Cerebellar cortex (tissue), 1 donor: ENCODE measurements around the gene COG5.
A peak's percentile ranks its signal among the peaks of the same experiment; 100 is the strongest.

ENCODE experiments used
- DNase-seq: peaks from one replicate; pipeline ENCODE4 v3.0.0-alpha.2; 2015; ENCODE audit warnings: low spot score

The COG5 gene

GRCh38 chr7:107563775-107564552 is at the start of gene COG5, which contains the start of gene DUS4L:
Gene COG5, minus strand, starts transcription at chr7:107563920. Its CDS starts 24 bp downstream, at chr7:107563896.
Gene DUS4L, plus strand, starts transcription at chr7:107563971. Its CDS starts 3,100 bp downstream, at chr7:107567071.
- peak; percentile 83 for DNase-seq

- no peak for DNase-seq
Measured at GRCh38 chr7:107613439-107613838, 49.7 kb upstream of the COG5 start.

GRCh38 chr7:107610323-107610722 is 46.6 kb upstream of the COG5 start:
- DNase-seq: no peak

GRCh38 chr7:107609811-107610261 is 46.1 kb upstream of the COG5 start:
- DNase-seq: no peak

GRCh38 chr7:107606303-107606702 is 42.6 kb upstream of the COG5 start:
- DNase-seq: no peak

- peak; percentile 78 for DNase-seq
Measured at GRCh38 chr7:107605218-107605815, 41.6 kb upstream of the COG5 start.

GRCh38 chr7:107600816-107601215 is 37.1 kb upstream of the COG5 start:
- no peak for DNase-seq

- no peak for DNase-seq
Measured at GRCh38 chr7:107599262-107599661, 35.5 kb upstream of the COG5 start.

GRCh38 chr7:107597953-107598352 is 34.2 kb upstream of the COG5 start:
- DNase-seq: no peak

- DNase-seq: no peak
Measured at GRCh38 chr7:107597582-107597916, 33.8 kb upstream of the COG5 start.

- no peak for DNase-seq
Measured at GRCh38 chr7:107596881-107597581, 33.3 kb upstream of the COG5 start.

- no peak for DNase-seq
Measured at GRCh38 chr7:107594961-107595737, 31.4 kb upstream of the COG5 start.

GRCh38 chr7:107593025-107593410 is 29.3 kb upstream of the COG5 start:
- DNase-seq: no peak

- DNase-seq: no peak
Measured at GRCh38 chr7:107592361-107593024, 28.8 kb upstream of the COG5 start.

- DNase-seq: no peak
Measured at GRCh38 chr7:107591421-107591820, 27.7 kb upstream of the COG5 start.

- DNase-seq: no peak
Measured at GRCh38 chr7:107588529-107589130, 24.9 kb upstream of the COG5 start.

GRCh38 chr7:107584716-107585115 is 21.0 kb upstream of the COG5 start:
- DNase-seq: no peak

- DNase-seq: no peak
Measured at GRCh38 chr7:107582875-107583274, 19.2 kb upstream of the COG5 start.

- no peak for DNase-seq
Measured at GRCh38 chr7:107581387-107582013, 17.8 kb upstream of the COG5 start.

- DNase-seq: no peak
Measured at GRCh38 chr7:107580716-107581383, 17.1 kb upstream of the COG5 start.
